Activated CD8-positive, alpha-beta T cell treated with anti-CD3 and anti-CD28 coated beads for 36 hours (primary cell): ENCODE data around the gene PPP1R12A. TPM values are rescaled to one million over a fixed set of nuclear protein-coding genes. Genes with fewer than 3 reads are reported as not detected.

Source experiments
- ATAC-seq: fragments of 200-7000 bp; cut with Tn5 transposase; one replicate; pipeline ENCODE4 v1.10.0; 2021; ENCODE audit warnings: mild to moderate bottlenecking, moderate library complexity
- CTCF ChIA-PET: fragments of 350-600 bp; sonication (Branson Sonifier 250); formaldehyde crosslinking; loops from one replicate; lab custom pipeline; 2021; ENCODE audit warnings: antibody characterized with exemption; lab: Charles Lee
- POLR2A ChIA-PET: fragments of 350-600 bp; sonication (Branson Sonifier 250); formaldehyde crosslinking; loops from one replicate; lab custom pipeline; 2021; ENCODE audit warnings: antibody characterized with exemption; lab: Charles Lee
- DNase-seq: peaks from one replicate; pipeline ENCODE4 v3.0.0-alpha.2; 2020
- H3K27ac Mint-ChIP-seq: one replicate; pipeline ENCODE4 v1.8.0; 2021; ENCODE audit warnings: mild to moderate bottlenecking, mixed read lengths
- H3K27me3 Mint-ChIP-seq: one replicate; pipeline ENCODE4 v1.8.0; 2021; ENCODE audit warnings: mixed read lengths
- H3K36me3 Mint-ChIP-seq: one replicate; pipeline ENCODE4 v1.8.0; 2021; ENCODE audit warnings: low read depth, mixed read lengths
- H3K4me1 Mint-ChIP-seq: one replicate; pipeline ENCODE4 v1.8.0; 2021; ENCODE audit warnings: low read depth, mixed read lengths
- H3K4me3 Mint-ChIP-seq: one replicate; pipeline ENCODE4 v1.8.0; 2021; ENCODE audit warnings: mild to moderate bottlenecking, moderate library complexity, mixed read lengths
- H3K9me3 Mint-ChIP-seq: one replicate; pipeline ENCODE4 v1.8.0; 2021; ENCODE audit warnings: mixed read lengths
- CTCF ChIP-seq: fragments of 200-600 bp; IDR thresholded peaks from one replicate; pipeline ENCODE4 v1.8.0; 2022; ENCODE audit warnings: antibody characterized with exemption, mild to moderate bottlenecking
- intact Hi-C: fragments of 100-400 bp; cut with micrococcal nuclease; formaldehyde crosslinking; loops from one replicate; pipeline ENCODE4 v1.10.0; 2022
- total RNA-seq, 2 experiments: library from RNA; stranded (reverse); gene quantifications; one replicate each; pipeline ENCODE4 v1.2.3, GENCODE V29; 2021

Gene PPP1R12A
- total RNA-seq, 2 experiments from 2014 or later: 56.6 to 57.8 TPM

GRCh38 chr12:79847417-79847816, 87.5 kb downstream of the PPP1R12A start:
- Mint-ChIP-seq H3K27me3 (no peaks in the 10 kb centered on the region), H3K4me3 (no peak overlapping the region), H3K4me1 (peaks cover 38% of the 10 kb centered on the region), H3K9me3 (peaks cover 10% of the 10 kb centered on the region), H3K36me3 (peaks cover 30% of the 10 kb centered on the region), H3K27ac (no peak overlapping the region)
- no peak for ATAC-seq
- POLR2A ChIA-PET: no interaction called here
- TF ChIP-seq CTCF: no peak
- CTCF ChIA-PET: no interaction called here
- intact Hi-C loops: no loop called here
- DNase-seq: no peak

GRCh38 chr12:79844693-79845092, 90.2 kb downstream of the PPP1R12A start:
- H3K4me1 Mint-ChIP-seq: peaks cover 33% of the 10 kb centered on the region
- no peaks in the 10 kb centered on the region for H3K27me3 Mint-ChIP-seq
- peaks cover 11% of the 10 kb centered on the region for H3K9me3 Mint-ChIP-seq
- no peak overlapping the region for H3K27ac Mint-ChIP-seq
- DNase-seq: no peak
- H3K4me3 Mint-ChIP-seq: no peak overlapping the region
- intact Hi-C loops: no loop called here
- no peak for ATAC-seq
- POLR2A ChIA-PET: interaction anchor here (1.3 kb wide), 1 partner anchor 9 kb away, joined by 5 read pairs; no protein-coding TSS in a partner anchor
- no peak for TF ChIP-seq CTCF
- H3K36me3 Mint-ChIP-seq: peaks cover 47% of the 10 kb centered on the region
- CTCF ChIA-PET: no interaction called here

- H3K27me3 Mint-ChIP-seq: no peaks in the 10 kb centered on the region
- intact Hi-C loops: no loop called here
- CTCF ChIA-PET: no interaction called here
- no peak overlapping the region for H3K4me3 Mint-ChIP-seq
- H3K9me3 Mint-ChIP-seq: peaks cover 18% of the 10 kb centered on the region
- POLR2A ChIA-PET: interaction anchor here (1.3 kb wide), 1 partner anchor 10 kb away, joined by 5 read pairs; no protein-coding TSS in a partner anchor
- ATAC-seq (no peak), DNase-seq (no peak)
- no peak overlapping the region for H3K27ac Mint-ChIP-seq
- no peak for TF ChIP-seq CTCF
- H3K36me3 Mint-ChIP-seq: peaks cover 54% of the 10 kb centered on the region
- peaks cover 30% of the 10 kb centered on the region for H3K4me1 Mint-ChIP-seq
Measured at GRCh38 chr12:79843978-79844377, 90.9 kb downstream of the PPP1R12A start.

GRCh38 chr12:79842630-79843029, 92.3 kb downstream of the PPP1R12A start:
- TF ChIP-seq CTCF: no peak
- ATAC-seq: no peak
- H3K4me1 Mint-ChIP-seq: peaks cover 29% of the 10 kb centered on the region
- peaks cover 65% of the 10 kb centered on the region for H3K36me3 Mint-ChIP-seq
- no peaks in the 10 kb centered on the region for H3K27me3 Mint-ChIP-seq
- H3K9me3 Mint-ChIP-seq: peaks cover 22% of the 10 kb centered on the region
- DNase-seq: no peak
- CTCF ChIA-PET: interaction anchor here (1.1 kb wide), 1 partner anchor 9 kb away, joined by 3 read pairs; no protein-coding TSS in a partner anchor
- H3K27ac Mint-ChIP-seq: no peak overlapping the region
- H3K4me3 Mint-ChIP-seq: no peak overlapping the region
- POLR2A ChIA-PET: no interaction called here
- intact Hi-C loops: no loop called here

- ATAC-seq (no peak), DNase-seq (no peak)
- H3K4me1 Mint-ChIP-seq: peaks cover 28% of the 10 kb centered on the region
- intact Hi-C loops: no loop called here
- peaks cover 24% of the 10 kb centered on the region for H3K9me3 Mint-ChIP-seq
- no peak overlapping the region for H3K4me3 Mint-ChIP-seq
- ChIA-PET POLR2A (no interaction called here), CTCF (interaction anchor here (1.1 kb wide), 1 partner anchor 9 kb away, joined by 3 read pairs; no protein-coding TSS in a partner anchor)
- H3K27ac Mint-ChIP-seq: no peak overlapping the region
- H3K36me3 Mint-ChIP-seq: peaks cover 67% of the 10 kb centered on the region
- no peak for TF ChIP-seq CTCF
- H3K27me3 Mint-ChIP-seq: no peaks in the 10 kb centered on the region
Measured at GRCh38 chr12:79841878-79842265, 93.0 kb downstream of the PPP1R12A start.
